Osteocyte (in vitro differentiated cells): ENCODE results near the gene MAN2A1. TPM values are rescaled to one million over a fixed set of nuclear protein-coding genes. Genes with fewer than 3 reads are reported as not detected.

Source experiments
- DNase-seq: peaks from one replicate; pipeline ENCODE4 v3.0.0; 2021; ENCODE audit warnings: mixed read lengths; ENCODE audit not compliant: unreplicated experiment; ENCODE audit errors: extremely low spot score
- H3K27ac Mint-ChIP-seq: one replicate; pipeline ENCODE4 v1.8.0; 2021; ENCODE audit warnings: mild to moderate bottlenecking, mixed read lengths; ENCODE audit not compliant: unreplicated experiment
- H3K27me3 Mint-ChIP-seq: one replicate; pipeline ENCODE4 v1.8.0; 2021; ENCODE audit warnings: mixed read lengths; ENCODE audit not compliant: unreplicated experiment
- H3K36me3 Mint-ChIP-seq: one replicate; pipeline ENCODE4 v1.8.0; 2021; ENCODE audit warnings: mixed read lengths; ENCODE audit not compliant: unreplicated experiment
- H3K4me1 Mint-ChIP-seq: one replicate; pipeline ENCODE4 v1.8.0; 2021; ENCODE audit warnings: mixed read lengths; ENCODE audit not compliant: unreplicated experiment
- H3K4me3 Mint-ChIP-seq: one replicate; pipeline ENCODE4 v1.8.0; 2021; ENCODE audit warnings: mild to moderate bottlenecking, moderate library complexity, mixed read lengths; ENCODE audit not compliant: unreplicated experiment
- H3K9me3 Mint-ChIP-seq: one replicate; pipeline ENCODE4 v1.8.0; 2021; ENCODE audit warnings: mixed read lengths; ENCODE audit not compliant: unreplicated experiment
- CTCF ChIP-seq: fragments of 200-600 bp; sonication (generic); IDR thresholded peaks from 2 replicates; pipeline ENCODE4 v1.5.0; 2021; ENCODE audit warnings: antibody characterized with exemption, mild to moderate bottlenecking, moderate library complexity
- total RNA-seq: library from RNA; stranded (reverse); gene quantifications from 2 replicates; pipeline ENCODE4 v1.2.1, GENCODE V29; 2021

Gene MAN2A1
- total RNA-seq, 1 donor from 2014 or later, result 139 TPM

DNA sequence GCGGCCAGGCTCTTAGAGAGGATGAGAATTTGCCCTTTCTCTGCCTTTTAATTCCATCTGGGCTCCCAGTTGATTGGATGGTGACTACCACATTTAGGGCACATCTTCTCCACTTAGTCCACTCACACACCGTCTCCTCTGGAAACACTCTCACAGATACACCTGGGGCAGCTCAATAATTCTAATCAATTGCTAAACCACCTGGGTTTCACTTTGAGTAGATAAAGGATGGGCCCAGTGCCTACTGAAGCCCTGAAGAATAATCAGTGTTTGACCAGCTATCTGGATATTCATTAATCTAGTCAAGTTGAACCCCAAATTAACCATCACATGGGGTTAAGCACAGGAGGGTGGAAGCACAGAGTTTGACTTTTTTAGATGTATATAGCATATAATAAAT lies 19.1 kb downstream of the MAN2A1 start:
- Mint-ChIP-seq H3K4me1 (peaks cover 27% of the 10 kb centered on the region), H3K4me3 (no peak overlapping the region), H3K36me3 (peaks cover 5% of the 10 kb centered on the region), H3K27me3 (no peaks in the 10 kb centered on the region), H3K9me3 (no peaks in the 10 kb centered on the region), H3K27ac (no peak overlapping the region)
- no peak for TF ChIP-seq CTCF
- no peak for DNase-seq

DNA sequence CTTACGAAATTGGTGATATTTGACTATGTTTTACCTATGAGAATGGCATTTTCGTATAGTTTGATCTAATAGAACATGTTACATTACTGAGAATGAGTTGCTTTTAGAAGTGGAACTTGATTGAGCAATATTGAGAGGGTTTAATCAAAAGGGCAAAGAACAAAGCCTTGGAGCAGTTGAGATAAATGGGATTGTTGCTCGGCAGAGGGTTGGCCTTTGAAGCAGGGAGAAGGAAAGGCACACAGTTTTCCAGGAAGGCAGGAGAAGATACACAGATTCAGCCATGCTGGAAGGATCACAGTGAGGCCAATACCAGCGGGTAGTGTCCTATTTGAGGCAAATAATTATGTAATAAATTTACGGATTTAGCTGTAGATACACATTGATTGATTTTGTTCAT lies 19.5 kb downstream of the MAN2A1 start:
- no peak for TF ChIP-seq CTCF
- Mint-ChIP-seq H3K9me3 (no peaks in the 10 kb centered on the region), H3K27ac (no peak overlapping the region), H3K4me1 (peaks cover 26% of the 10 kb centered on the region), H3K4me3 (no peak overlapping the region), H3K36me3 (peaks cover 7% of the 10 kb centered on the region), H3K27me3 (no peaks in the 10 kb centered on the region)
- DNase-seq, result no peak

DNA sequence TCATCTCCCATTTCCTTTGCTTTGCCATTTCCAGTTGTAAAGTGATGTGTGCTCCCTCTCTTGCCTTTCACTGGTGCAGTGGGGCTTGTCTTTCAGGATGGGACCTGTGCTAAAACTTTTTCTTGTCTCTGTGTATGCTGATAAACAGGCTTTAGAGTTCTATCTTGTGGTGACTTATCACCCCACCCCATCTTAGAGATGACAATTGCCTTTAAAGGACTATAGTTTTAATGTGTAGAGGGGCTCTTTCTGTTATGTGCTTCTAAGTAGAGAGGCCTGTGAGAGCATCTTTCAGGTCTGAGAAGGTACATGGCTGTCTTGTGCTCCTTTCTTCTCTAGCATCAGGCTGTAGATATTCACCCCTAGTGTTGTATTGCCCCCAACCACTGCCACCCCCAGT lies 21.9 kb downstream of the MAN2A1 start:
- no peaks in the 10 kb centered on the region for H3K9me3 Mint-ChIP-seq
- no peak overlapping the region for H3K4me3 Mint-ChIP-seq
- TF ChIP-seq CTCF, result no peak
- no peak for DNase-seq
- H3K36me3 Mint-ChIP-seq, result peaks cover 21% of the 10 kb centered on the region
- H3K27me3 Mint-ChIP-seq, result no peaks in the 10 kb centered on the region
- H3K4me1 Mint-ChIP-seq, result peaks cover 14% of the 10 kb centered on the region
- no peak overlapping the region for H3K27ac Mint-ChIP-seq

DNA sequence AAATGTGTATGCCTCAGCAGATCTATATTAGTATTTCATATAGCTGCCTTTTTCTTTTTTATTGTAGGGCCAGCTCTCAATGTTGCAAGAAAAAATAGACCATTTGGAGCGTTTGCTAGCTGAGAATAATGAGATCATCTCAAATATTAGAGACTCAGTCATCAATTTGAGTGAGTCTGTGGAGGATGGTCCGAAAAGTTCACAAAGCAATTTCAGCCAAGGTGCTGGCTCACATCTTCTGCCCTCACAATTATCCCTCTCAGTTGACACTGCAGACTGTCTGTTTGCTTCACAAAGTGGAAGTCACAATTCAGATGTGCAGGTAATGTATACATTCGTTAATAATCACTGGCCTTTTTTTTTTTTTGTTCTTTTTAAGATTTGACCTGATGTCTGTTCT lies 23.7 kb downstream of the MAN2A1 start:
- no peak for TF ChIP-seq CTCF
- Mint-ChIP-seq H3K27ac (peak overlapping the region; percentile 8), H3K4me3 (no peak overlapping the region), H3K4me1 (peaks cover 17% of the 10 kb centered on the region), H3K9me3 (no peaks in the 10 kb centered on the region), H3K36me3 (peaks cover 39% of the 10 kb centered on the region), H3K27me3 (no peaks in the 10 kb centered on the region)
- DNase-seq, result no peak

DNA sequence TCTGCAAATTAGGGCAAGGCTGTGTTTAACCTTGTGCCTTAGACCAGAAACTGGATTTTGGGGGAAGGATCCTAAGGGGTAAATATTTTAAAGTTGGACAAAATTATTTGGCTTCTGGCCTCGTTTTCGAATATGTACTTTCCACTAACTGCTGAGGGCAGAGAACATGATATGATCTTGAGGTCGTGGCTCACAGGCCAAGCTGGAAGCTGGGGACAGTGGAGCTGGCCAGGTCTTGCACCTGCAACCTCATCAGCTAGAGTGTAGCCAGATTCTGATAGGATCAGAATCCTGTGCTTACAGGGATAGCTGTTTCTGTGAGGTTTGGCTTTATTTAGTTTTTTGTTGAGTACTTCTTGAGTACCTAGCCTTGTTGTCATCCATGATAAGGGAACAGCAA lies 24.9 kb downstream of the MAN2A1 start:
- no peak for TF ChIP-seq CTCF

More for the DNA sequence above, 24.9 kb downstream of the MAN2A1 start:
- no peak for DNase-seq
- Mint-ChIP-seq H3K4me1 (peaks cover 18% of the 10 kb centered on the region), H3K9me3 (no peaks in the 10 kb centered on the region), H3K27me3 (no peaks in the 10 kb centered on the region), H3K4me3 (no peak overlapping the region), H3K27ac (no peak overlapping the region), H3K36me3 (peaks cover 44% of the 10 kb centered on the region)
